ENCODE data around the gene TMEM141.
"Not testable (repeated sequence)": the region's sequence is repeated elsewhere in the genome, so short reads cannot be mapped to it uniquely, and the experiment has no call there.

Gene TMEM141

GRCh38 chr9:136831002-136831719, 40.0 kb downstream of the TMEM141 start:
- no peak overlapping the region for H3K4me3 ChIP-seq (ENCODE audit: low read depth, low read length, poor library complexity, severe bottlenecking)
- H3K27ac ChIP-seq (ENCODE audit: low read depth, low read length, poor library complexity, severe bottlenecking) = no peak overlapping the region
- H3F3A ChIP-seq (ENCODE audit: insufficient read depth, low read length) = no peaks in the 10 kb centered on the region
- H3K79me2 ChIP-seq (ENCODE audit: insufficient read depth, low read length) = no peaks in the 10 kb centered on the region
- H3K36me3 ChIP-seq (ENCODE audit: insufficient read depth, low read length) = peaks cover 71% of the 10 kb centered on the region
- no peak for TF ChIP-seq CTCF (IDR thresholded peaks at IDR 0.05; ENCODE audit: low read length)
- TF ChIP-seq EZH2 (IDR thresholded peaks at IDR 0.05; ENCODE audit: borderline replicate concordance, low read length) = no peak
- H3K9me3 ChIP-seq (ENCODE audit: low read length) = no peaks in the 10 kb centered on the region
- no peaks in the 10 kb centered on the region for H3K9me2 ChIP-seq (ENCODE audit: low read depth, low read length)
- H3K4me1 ChIP-seq (ENCODE audit: insufficient read depth, low read length, severe bottlenecking) = no peaks in the 10 kb centered on the region
- H2AFZ ChIP-seq (ENCODE audit: low read length) = no peak overlapping the region
- no peak overlapping the region for H3K4me2 ChIP-seq (ENCODE audit: low read length)
- no peak overlapping the region for H3K9ac ChIP-seq (ENCODE audit: low read length)
- no peaks in the 10 kb centered on the region for H4K20me1 ChIP-seq (ENCODE audit: insufficient read depth, low read length)
- H3K27me3 ChIP-seq (ENCODE audit: insufficient read depth, low read length) = no peaks in the 10 kb centered on the region

- peaks cover 65% of the 10 kb centered on the region for H3K36me3 ChIP-seq (ENCODE audit: insufficient read depth, low read length)
- H3K27ac ChIP-seq (ENCODE audit: low read depth, low read length, poor library complexity, severe bottlenecking) = no peak overlapping the region
- no peak overlapping the region for H3K9ac ChIP-seq (ENCODE audit: low read length)
- no peaks in the 10 kb centered on the region for H4K20me1 ChIP-seq (ENCODE audit: insufficient read depth, low read length)
- no peak overlapping the region for H3K4me2 ChIP-seq (ENCODE audit: low read length)
- H2AFZ ChIP-seq (ENCODE audit: low read length) = no peak overlapping the region
- no peak overlapping the region for H3K4me3 ChIP-seq (ENCODE audit: low read depth, low read length, poor library complexity, severe bottlenecking)
- H3K9me2 ChIP-seq (ENCODE audit: low read depth, low read length) = no peaks in the 10 kb centered on the region
- TF ChIP-seq CTCF (IDR thresholded peaks at IDR 0.05; ENCODE audit: low read length) = no peak
- TF ChIP-seq EZH2 (IDR thresholded peaks at IDR 0.05; ENCODE audit: borderline replicate concordance, low read length) = no peak
- no peaks in the 10 kb centered on the region for H3K9me3 ChIP-seq (ENCODE audit: low read length)
- no peaks in the 10 kb centered on the region for H3K79me2 ChIP-seq (ENCODE audit: insufficient read depth, low read length)
- H3K27me3 ChIP-seq (ENCODE audit: insufficient read depth, low read length) = no peaks in the 10 kb centered on the region
- no peaks in the 10 kb centered on the region for H3K4me1 ChIP-seq (ENCODE audit: insufficient read depth, low read length, severe bottlenecking)
- no peaks in the 10 kb centered on the region for H3F3A ChIP-seq (ENCODE audit: insufficient read depth, low read length)
Measured at GRCh38 chr9:136831720-136832104, 40.6 kb downstream of the TMEM141 start.

GRCh38 chr9:136832581-136832980, 41.4 kb downstream of the TMEM141 start:
- H3K4me2 ChIP-seq (ENCODE audit: low read length) = no peak overlapping the region
- no peak overlapping the region for H3K9ac ChIP-seq (ENCODE audit: low read length)
- H3K79me2 ChIP-seq (ENCODE audit: insufficient read depth, low read length) = no peaks in the 10 kb centered on the region
- H3F3A ChIP-seq (ENCODE audit: insufficient read depth, low read length) = no peaks in the 10 kb centered on the region
- H4K20me1 ChIP-seq (ENCODE audit: insufficient read depth, low read length) = no peaks in the 10 kb centered on the region
- no peak overlapping the region for H2AFZ ChIP-seq (ENCODE audit: low read length)
- no peaks in the 10 kb centered on the region for H3K9me3 ChIP-seq (ENCODE audit: low read length)
- H3K27ac ChIP-seq (ENCODE audit: low read depth, low read length, poor library complexity, severe bottlenecking) = no peak overlapping the region
- peaks cover 59% of the 10 kb centered on the region for H3K36me3 ChIP-seq (ENCODE audit: insufficient read depth, low read length)
- TF ChIP-seq EZH2 (IDR thresholded peaks at IDR 0.05; ENCODE audit: borderline replicate concordance, low read length) (no peak), CTCF (IDR thresholded peaks at IDR 0.05; ENCODE audit: low read length) (no peak)
- no peak overlapping the region for H3K4me3 ChIP-seq (ENCODE audit: low read depth, low read length, poor library complexity, severe bottlenecking)
- H3K9me2 ChIP-seq (ENCODE audit: low read depth, low read length) = no peaks in the 10 kb centered on the region
- H3K4me1 ChIP-seq (ENCODE audit: insufficient read depth, low read length, severe bottlenecking) = no peaks in the 10 kb centered on the region
- H3K27me3 ChIP-seq (ENCODE audit: insufficient read depth, low read length) = no peaks in the 10 kb centered on the region

GRCh38 chr9:136833381-136834048, 42.4 kb downstream of the TMEM141 start:
- H3F3A ChIP-seq (ENCODE audit: insufficient read depth, low read length); H3K4me2 ChIP-seq (ENCODE audit: low read length); H3K4me1 ChIP-seq (ENCODE audit: insufficient read depth, low read length, severe bottlenecking); H3K9me3 ChIP-seq (ENCODE audit: low read length); H3K27me3 ChIP-seq (ENCODE audit: insufficient read depth, low read length); H2AFZ ChIP-seq (ENCODE audit: low read length); H4K20me1 ChIP-seq (ENCODE audit: insufficient read depth, low read length); H3K27ac ChIP-seq (ENCODE audit: low read depth, low read length, poor library complexity, severe bottlenecking); H3K79me2 ChIP-seq (ENCODE audit: insufficient read depth, low read length); H3K9ac ChIP-seq (ENCODE audit: low read length); H3K9me2 ChIP-seq (ENCODE audit: low read depth, low read length); H3K4me3 ChIP-seq (ENCODE audit: low read depth, low read length, poor library complexity, severe bottlenecking): not testable (repeated sequence)
- peaks cover 59% of the 10 kb centered on the region for H3K36me3 ChIP-seq (ENCODE audit: insufficient read depth, low read length)

Measured in OCI-LY1 (cell line).